ENCODE measurements around the gene NUDT12.

Gene NUDT12

GRCh38 chr5:103562453-103563157 is at the start of gene NUDT12:
Gene NUDT12, minus strand, starts transcription at chr5:103562789. Its CDS starts 2,541 bp downstream, at chr5:103560248.
- DNase-seq (ENCODE audit: low read depth in 2 of 2) = peak; percentile 0 to 36

GRCh38 chr5:103607346-103607745 is 44.8 kb upstream of the NUDT12 start:
- no peak for DNase-seq (ENCODE audit: low read depth in 2 of 2)

GRCh38 chr5:103605277-103605676 is 42.7 kb upstream of the NUDT12 start:
- DNase-seq (ENCODE audit: low read depth in 2 of 2) = no peak

- no peak for DNase-seq (ENCODE audit: low read depth in 2 of 2)
Measured at GRCh38 chr5:103602438-103602837, 39.8 kb upstream of the NUDT12 start.

GRCh38 chr5:103601314-103601713 is 38.7 kb upstream of the NUDT12 start:
- DNase-seq (ENCODE audit: low read depth in 2 of 2) = no peak

- DNase-seq (ENCODE audit: low read depth in 2 of 2) = no peak
Measured at GRCh38 chr5:103600086-103600485, 37.5 kb upstream of the NUDT12 start.

- DNase-seq (ENCODE audit: low read depth in 2 of 2) = no peak
Measured at GRCh38 chr5:103598997-103599566, 36.5 kb upstream of the NUDT12 start.

GRCh38 chr5:103590221-103590620 is 27.6 kb upstream of the NUDT12 start:
- no peak for DNase-seq (ENCODE audit: low read depth in 2 of 2)

- no peak for DNase-seq (ENCODE audit: low read depth in 2 of 2)
Measured at GRCh38 chr5:103589776-103590175, 27.2 kb upstream of the NUDT12 start.

- no peak for DNase-seq (ENCODE audit: low read depth in 2 of 2)
Measured at GRCh38 chr5:103589357-103589756, 26.8 kb upstream of the NUDT12 start.

GRCh38 chr5:103587185-103587748 is 24.7 kb upstream of the NUDT12 start:
- DNase-seq (ENCODE audit: low read depth in 2 of 2) = no peak

- no peak for DNase-seq (ENCODE audit: low read depth in 2 of 2)
Measured at GRCh38 chr5:103582364-103582763, 19.8 kb upstream of the NUDT12 start.

- no peak for DNase-seq (ENCODE audit: low read depth in 2 of 2)
Measured at GRCh38 chr5:103573411-103573810, 10.8 kb upstream of the NUDT12 start.

GRCh38 chr5:103572454-103572853 is 9.9 kb upstream of the NUDT12 start:
- no peak for DNase-seq (ENCODE audit: low read depth in 2 of 2)

- DNase-seq (ENCODE audit: low read depth in 2 of 2) = no peak
Measured at GRCh38 chr5:103571730-103572129, 9.1 kb upstream of the NUDT12 start.

- DNase-seq (ENCODE audit: low read depth in 2 of 2) = no peak
Measured at GRCh38 chr5:103569313-103570060, 6.9 kb upstream of the NUDT12 start.

GRCh38 chr5:103565719-103566118 is 3.1 kb upstream of the NUDT12 start:
- DNase-seq (ENCODE audit: low read depth in 2 of 2) = no peak

- DNase-seq (ENCODE audit: low read depth in 2 of 2) = no peak
Measured at GRCh38 chr5:103561685-103562452, 720 bp downstream of the NUDT12 start.

- DNase-seq (ENCODE audit: low read depth in 2 of 2) = no peak
Measured at GRCh38 chr5:103560826-103561225, 1.8 kb downstream of the NUDT12 start.

GRCh38 chr5:103546858-103547257 is 15.7 kb downstream of the NUDT12 start:
- no peak for DNase-seq (ENCODE audit: low read depth in 2 of 2)

GRCh38 chr5:103542441-103542840 is 20.1 kb downstream of the NUDT12 start:
- no peak for DNase-seq (ENCODE audit: low read depth in 2 of 2)

GRCh38 chr5:103541569-103541968 is 21.0 kb downstream of the NUDT12 start:
- no peak for DNase-seq (ENCODE audit: low read depth in 2 of 2)

Data from stimulated activated CD8-positive, alpha-beta memory T cell treated with anti-CD3 and anti-CD28 coated beads, Interleukin-7, amount 100 ng/mL, for 4 hours (primary cell).